Measurements from ENCODE around the gene BIRC3.
A peak's percentile ranks its signal among the peaks of the same experiment; 100 is the strongest.

The BIRC3 gene

GRCh38 chr11:102317099-102317767, at the start of gene BIRC3:
Gene BIRC3, plus strand, starts transcription at chr11:102317484. Its CDS starts 7,026 bp downstream, at chr11:102324510.
- H3K27ac ChIP-seq, result peak within 1 kb of the TSS; percentile 38
- peak within 1 kb of the TSS; percentile 68 for H3K4me3 ChIP-seq (ENCODE audit: low read depth, low read length)
- peak; percentile 54 for TF ChIP-seq CTCF (IDR thresholded peaks at IDR 0.05; ENCODE audit: low read depth, low read length, missing control alignments)
- in situ Hi-C loops (cut with HindIII; ENCODE audit: low pct_ligation_motif_present, low sequenced_read_pairs), result no loop called here
- no peaks in the 10 kb centered on the region for H3K36me3 ChIP-seq (replicated peaks)
- peak; percentile 93 for DNase-seq
- H3K27me3 ChIP-seq (replicated peaks), result no peaks in the 10 kb centered on the region

GRCh38 chr11:102267609-102268008, 49.7 kb upstream of the BIRC3 start:
- no peak overlapping the region for H3K4me3 ChIP-seq (ENCODE audit: low read depth, low read length)
- H3K27me3 ChIP-seq (replicated peaks), result no peaks in the 10 kb centered on the region
- in situ Hi-C loops (cut with HindIII; ENCODE audit: low pct_ligation_motif_present, low sequenced_read_pairs), result no loop called here
- no peak overlapping the region for H3K27ac ChIP-seq
- no peaks in the 10 kb centered on the region for H3K36me3 ChIP-seq (replicated peaks)
- peak; percentile 39 for DNase-seq
- no peak for TF ChIP-seq CTCF (IDR thresholded peaks at IDR 0.05; ENCODE audit: low read depth, low read length, missing control alignments)

- DNase-seq, result peak; percentile 36
- Histone ChIP-seq H3K36me3 (replicated peaks) (no peaks in the 10 kb centered on the region), H3K27ac (no peak overlapping the region), H3K27me3 (replicated peaks) (no peaks in the 10 kb centered on the region), H3K4me3 (ENCODE audit: low read depth, low read length) (peak overlapping the region; percentile 50)
- TF ChIP-seq CTCF (IDR thresholded peaks at IDR 0.05; ENCODE audit: low read depth, low read length, missing control alignments), result peak; percentile 63
- in situ Hi-C loops (cut with HindIII; ENCODE audit: low pct_ligation_motif_present, low sequenced_read_pairs), result no loop called here
Observed at GRCh38 chr11:102268083-102268984, 49.0 kb upstream of the BIRC3 start.

GRCh38 chr11:102268985-102269470, 48.3 kb upstream of the BIRC3 start:
- in situ Hi-C loops (cut with HindIII; ENCODE audit: low pct_ligation_motif_present, low sequenced_read_pairs), result no loop called here
- Histone ChIP-seq H3K36me3 (replicated peaks) (no peaks in the 10 kb centered on the region), H3K4me3 (ENCODE audit: low read depth, low read length) (peak overlapping the region; percentile 50), H3K27ac (no peak overlapping the region), H3K27me3 (replicated peaks) (no peaks in the 10 kb centered on the region)
- no peak for DNase-seq
- TF ChIP-seq CTCF (IDR thresholded peaks at IDR 0.05; ENCODE audit: low read depth, low read length, missing control alignments), result no peak

GRCh38 chr11:102269927-102270326, 47.4 kb upstream of the BIRC3 start:
- in situ Hi-C loops (cut with HindIII; ENCODE audit: low pct_ligation_motif_present, low sequenced_read_pairs), result no loop called here
- H3K27ac ChIP-seq, result no peak overlapping the region

More at GRCh38 chr11:102269927-102270326, 47.4 kb upstream of the BIRC3 start:
- Histone ChIP-seq H3K4me3 (ENCODE audit: low read depth, low read length) (no peak overlapping the region), H3K27me3 (replicated peaks) (no peaks in the 10 kb centered on the region), H3K36me3 (replicated peaks) (no peaks in the 10 kb centered on the region)
- TF ChIP-seq CTCF (IDR thresholded peaks at IDR 0.05; ENCODE audit: low read depth, low read length, missing control alignments), result no peak
- DNase-seq, result peak; percentile 48
